ENCODE measurements around the gene EDAR. TPM values are rescaled to one million over a fixed set of nuclear protein-coding genes. Genes with fewer than 3 reads are reported as not detected.

The EDAR gene
- total and polyA plus RNA-seq, 2 of the 8 experiments (the other 6 are each of a cell fraction or from before 2014, with no cell fraction given): not detected

- TF ChIP-seq, protein P1, sequence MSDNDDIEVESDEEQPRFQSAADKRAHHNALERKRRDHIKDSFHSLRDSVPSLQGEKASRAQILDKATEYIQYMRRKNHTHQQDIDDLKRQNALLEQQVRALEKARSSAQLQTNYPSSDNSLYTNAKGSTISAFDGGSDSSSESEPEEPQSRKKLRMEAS (IDR thresholded peaks at IDR 0.05): peak; percentile 97
- TF ChIP-seq NRF1 (IDR thresholded peaks at IDR 0.05; ENCODE audit: low read depth, low read length): no peak
- TF ChIP-seq SUZ12 (IDR thresholded peaks at IDR 0.05; ENCODE audit: low read length): peak; percentile 60
- TF ChIP-seq SIN3A (conservative IDR thresholded peaks at IDR 0.05 in 1 of 2, IDR thresholded peaks at IDR 0.05 in 1 of 2; ENCODE audit: low read depth in 1 of 2, low read length in 2 of 2): no peak
- peak in 1 of 2 experiments; percentile 46; a peak in 1 of 3 replicates for TF ChIP-seq POLR2A (IDR thresholded peaks at IDR 0.05; ENCODE audit: control extremely low read depth in 1 of 2, low read depth in 2 of 2, low read length in 2 of 2)
- no peak for TF ChIP-seq SIRT6 (IDR thresholded peaks at IDR 0.05; ENCODE audit: low read length)
- no peak for TF ChIP-seq YY1 (IDR thresholded peaks at IDR 0.05; ENCODE audit: low read depth, low read length)
- TF ChIP-seq SP1 (IDR thresholded peaks at IDR 0.05; ENCODE audit: low read depth, low read length): no peak
- TF ChIP-seq EP300 (IDR thresholded peaks at IDR 0.05; ENCODE audit: borderline replicate concordance in 1 of 2, low read depth in 2 of 2, low read length in 2 of 2): no peak
- no peak for TF ChIP-seq KDM5A (IDR thresholded peaks at IDR 0.05; ENCODE audit: low read length)
- TF ChIP-seq ATF2 (IDR thresholded peaks at IDR 0.05; ENCODE audit: low read length): no peak
- no peak for TF ChIP-seq BRCA1 (IDR thresholded peaks at IDR 0.05; ENCODE audit: low read depth, low read length)
- no peak for TF ChIP-seq TAF7 (optimal IDR thresholded peaks at IDR 0.05; ENCODE audit: borderline replicate concordance, low read depth, low read length)
- no peak for TF ChIP-seq EGR1 (IDR thresholded peaks at IDR 0.05; ENCODE audit: borderline replicate concordance, low read depth, low read length)
- TF ChIP-seq POU5F1 (IDR thresholded peaks at IDR 0.05; ENCODE audit: low read depth, low read length): no peak
- no peak for TF ChIP-seq TEAD4 (IDR thresholded peaks at IDR 0.05; ENCODE audit: low read depth, low read length)
- no peak for TF ChIP-seq CBX8 (IDR thresholded peaks at IDR 0.05; ENCODE audit: borderline replicate concordance, low read depth, low read length)
- peak; percentile 80; the same call in 1 of the 2 replicates for TF ChIP-seq RBBP5 (IDR thresholded peaks at IDR 0.05; ENCODE audit: borderline replicate concordance, low read depth, low read length)
- no peak for TF ChIP-seq KDM1A (IDR thresholded peaks at IDR 0.05; ENCODE audit: borderline replicate concordance, low read length)
- TF ChIP-seq MAFK (IDR thresholded peaks at IDR 0.05; ENCODE audit: low read depth, low read length): no peak
- 0 out of 4 replicates have a peak, but pooled peaks of 1 of the 2 experiments have one; percentile 4 for TF ChIP-seq HDAC2 (IDR thresholded peaks at IDR 0.05; ENCODE audit: borderline replicate concordance in 1 of 2, low read depth in 2 of 2, low read length in 2 of 2)
- TF ChIP-seq CHD2 (IDR thresholded peaks at IDR 0.05; ENCODE audit: low read length): no peak
These were observed 42.6 kb upstream of the EDAR start (continued) for GRCh38 chr2:109031476-109032228.

Data from H1 (cell line).